Body of pancreas (tissue), 4 donors: ENCODE measurements around the gene ZNF747.

Source experiments
- POLR2A ChIP-seq, 3 donors: fragments of 450-650 bp; IDR thresholded peaks; one replicate each; pipeline ENCODE4 v1.6.1; 2016; ENCODE audit warnings: antibody characterized with exemption in 3 of 3, mild to moderate bottlenecking in 2 of 3
- TF ChIP-seq, protein P1 (sequence below), 7 experiments: fragments of 450-650 bp in 4 of 7; fragments of 200-600 bp in 3 of 7; sonication (generic) in 3 of 7; IDR thresholded peaks; one replicate each; pipeline ENCODE4 v1.5.1; 2016 to 2019; ENCODE audit warnings: antibody characterized with exemption in 7 of 7

DNA sequence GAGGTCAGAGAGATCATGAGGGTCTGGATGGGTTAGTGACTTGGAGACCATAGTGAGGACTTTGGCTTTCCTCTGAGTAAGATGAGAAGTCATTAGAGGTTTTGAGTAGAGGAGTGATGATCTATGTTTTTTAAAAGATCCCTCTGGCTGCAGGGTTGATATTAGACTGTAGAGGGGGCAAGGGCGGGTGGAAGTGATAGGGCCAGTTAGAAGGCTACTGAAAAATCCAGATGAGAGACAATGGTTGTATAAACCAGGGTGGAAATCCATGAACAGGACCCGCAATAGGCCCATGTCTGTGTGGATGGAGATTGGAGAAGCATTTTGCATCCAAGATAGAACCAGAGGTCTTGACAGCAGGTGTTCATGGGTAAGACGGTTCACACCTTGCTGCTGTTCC is 52.3 kb downstream of the ZNF747 start:
- TF ChIP-seq, protein P1, sequence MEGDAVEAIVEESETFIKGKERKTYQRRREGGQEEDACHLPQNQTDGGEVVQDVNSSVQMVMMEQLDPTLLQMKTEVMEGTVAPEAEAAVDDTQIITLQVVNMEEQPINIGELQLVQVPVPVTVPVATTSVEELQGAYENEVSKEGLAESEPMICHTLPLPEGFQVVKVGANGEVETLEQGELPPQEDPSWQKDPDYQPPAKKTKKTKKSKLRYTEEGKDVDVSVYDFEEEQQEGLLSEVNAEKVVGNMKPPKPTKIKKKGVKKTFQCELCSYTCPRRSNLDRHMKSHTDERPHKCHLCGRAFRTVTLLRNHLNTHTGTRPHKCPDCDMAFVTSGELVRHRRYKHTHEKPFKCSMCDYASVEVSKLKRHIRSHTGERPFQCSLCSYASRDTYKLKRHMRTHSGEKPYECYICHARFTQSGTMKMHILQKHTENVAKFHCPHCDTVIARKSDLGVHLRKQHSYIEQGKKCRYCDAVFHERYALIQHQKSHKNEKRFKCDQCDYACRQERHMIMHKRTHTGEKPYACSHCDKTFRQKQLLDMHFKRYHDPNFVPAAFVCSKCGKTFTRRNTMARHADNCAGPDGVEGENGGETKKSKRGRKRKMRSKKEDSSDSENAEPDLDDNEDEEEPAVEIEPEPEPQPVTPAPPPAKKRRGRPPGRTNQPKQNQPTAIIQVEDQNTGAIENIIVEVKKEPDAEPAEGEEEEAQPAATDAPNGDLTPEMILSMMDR (IDR thresholded peaks at IDR 0.05): no peak
- TF ChIP-seq POLR2A (IDR thresholded peaks at IDR 0.05): no peak
